ENCODE measurements around the gene SLMAP.
"Not testable (repeated sequence)": the region's sequence is repeated elsewhere in the genome, so short reads cannot be mapped to it uniquely, and the experiment has no call there.

SLMAP gene

GRCh38 chr3:57832900-57833313 is 76.8 kb downstream of the SLMAP start:
- no peak for DNase-seq

- no peak for DNase-seq
Measured at GRCh38 chr3:57833763-57834162, 77.7 kb downstream of the SLMAP start.

GRCh38 chr3:57837686-57838085 is 81.6 kb downstream of the SLMAP start:
- DNase-seq, result no peak

- no peak for DNase-seq
Measured at GRCh38 chr3:57838627-57839026, 82.5 kb downstream of the SLMAP start.

GRCh38 chr3:57840473-57840872 is 84.4 kb downstream of the SLMAP start:
- DNase-seq, result no peak

GRCh38 chr3:57841818-57842217 is 85.7 kb downstream of the SLMAP start:
- no peak for DNase-seq

- DNase-seq, result no peak
Measured at GRCh38 chr3:57848177-57848738, 92.1 kb downstream of the SLMAP start.

GRCh38 chr3:57851304-57851703 is 95.2 kb downstream of the SLMAP start:
- DNase-seq, result no peak

GRCh38 chr3:57852896-57853295 is 96.8 kb downstream of the SLMAP start:
- DNase-seq, result no peak

GRCh38 chr3:57855281-57855680 is 99.2 kb downstream of the SLMAP start:
- no peak for DNase-seq

GRCh38 chr3:57855943-57856342 is 99.8 kb downstream of the SLMAP start:
- DNase-seq, result no peak

GRCh38 chr3:57856675-57857074 is 100.6 kb downstream of the SLMAP start:
- DNase-seq, result no peak

- DNase-seq, result no peak
Measured at GRCh38 chr3:57862894-57863293, 106.8 kb downstream of the SLMAP start.

GRCh38 chr3:57863380-57863779 is 107.3 kb downstream of the SLMAP start:
- DNase-seq, result no peak

- DNase-seq, result no peak
Measured at GRCh38 chr3:57864853-57865252, 108.7 kb downstream of the SLMAP start.

- not testable (repeated sequence) for DNase-seq
Measured at GRCh38 chr3:57869110-57869509, 113.0 kb downstream of the SLMAP start.

GRCh38 chr3:57872606-57873005 is 116.5 kb downstream of the SLMAP start:
- DNase-seq, result no peak

- no peak for DNase-seq
Measured at GRCh38 chr3:57876632-57877031, 120.5 kb downstream of the SLMAP start.

GRCh38 chr3:57877116-57877515 is 121.0 kb downstream of the SLMAP start:
- no peak for DNase-seq

GRCh38 chr3:57884436-57884835 is 128.3 kb downstream of the SLMAP start:
- not testable (repeated sequence) for DNase-seq

GRCh38 chr3:57889807-57890206 is 133.7 kb downstream of the SLMAP start:
- DNase-seq, result no peak

- DNase-seq, result no peak
Measured at GRCh38 chr3:57890874-57891273, 134.8 kb downstream of the SLMAP start.

GRCh38 chr3:57892423-57892822 is 136.3 kb downstream of the SLMAP start:
- DNase-seq, result no peak

- DNase-seq, result no peak
Measured at GRCh38 chr3:57893156-57893555, 137.0 kb downstream of the SLMAP start.

- no peak for DNase-seq
Measured at GRCh38 chr3:57893668-57894067, 137.6 kb downstream of the SLMAP start.

GRCh38 chr3:57896031-57896430 is 139.9 kb downstream of the SLMAP start:
- no peak for DNase-seq
